ENCODE data around the gene KIR3DL1.
A peak's percentile ranks its signal among the peaks of the same experiment; 100 is the strongest.
"Not testable (repeated sequence)": the region's sequence is repeated elsewhere in the genome, so short reads cannot be mapped to it uniquely, and the experiment has no call there.

Gene KIR3DL1

DNA sequence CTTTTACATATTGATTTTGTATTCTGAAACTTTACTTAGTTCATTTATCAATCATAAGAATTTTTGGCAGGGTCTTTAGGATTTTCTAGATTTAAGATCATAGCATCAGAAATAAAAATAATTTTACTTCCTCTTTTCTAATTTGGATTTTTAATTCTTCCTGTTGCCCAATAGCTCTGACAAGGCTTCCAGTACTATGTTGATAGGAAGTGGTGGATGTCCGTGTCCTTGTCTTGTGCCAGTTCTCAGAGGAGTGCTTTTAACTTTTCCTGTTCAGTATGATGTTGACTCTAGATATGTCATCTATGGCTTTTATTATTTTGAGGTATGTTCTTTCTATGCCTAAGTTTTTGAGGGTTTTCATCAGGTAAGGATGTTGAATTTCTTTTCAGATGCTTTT is 20.5 kb upstream of the KIR3DL1 start:
- Mint-ChIP-seq H3K27ac (no peak overlapping the region), H3K9me3 (peaks cover 10% of the 10 kb centered on the region), H3K4me3 (no peak overlapping the region), H3K27me3 (peaks cover 47% of the 10 kb centered on the region), H3K4me1 (peaks cover 11% of the 10 kb centered on the region), H3K36me3 (no peaks in the 10 kb centered on the region)
- ATAC-seq = no peak

DNA sequence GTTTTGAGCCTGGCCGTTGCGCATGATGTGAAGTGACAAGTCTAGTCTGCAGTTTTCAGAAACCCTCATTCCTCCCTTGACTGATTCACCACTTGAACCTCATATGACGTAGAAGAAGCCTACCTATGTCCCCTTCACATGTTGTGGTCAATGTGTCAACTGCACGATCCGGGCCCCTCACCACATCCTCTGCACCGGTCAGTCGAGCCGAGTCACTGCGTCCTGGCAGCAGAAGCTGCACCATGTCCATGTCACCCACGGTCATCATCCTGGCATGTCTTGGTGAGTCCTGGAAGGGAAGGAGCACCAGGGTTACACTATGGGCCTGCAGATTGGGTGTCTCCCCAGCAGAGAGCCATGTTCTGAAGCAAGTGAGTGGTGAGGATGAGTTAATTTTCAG is 12.9 kb upstream of the KIR3DL1 start, which contains the start of gene KIR2DL4:
TSS of gene KIR2DL4 (plus strand) at position 201 of the 400 bp plus-strand sequence. CDS start at position 243, 42 bp downstream.
- Mint-ChIP-seq H3K4me1 (no peaks in the 10 kb centered on the region), H3K27ac (no peak within 1 kb of the TSS), H3K27me3 (peaks cover 45% of the 10 kb centered on the region), H3K36me3 (no peaks in the 10 kb centered on the region), H3K4me3 (no peak within 1 kb of the TSS), H3K9me3 (peaks cover 12% of the 10 kb centered on the region)
- no peak for ATAC-seq

DNA sequence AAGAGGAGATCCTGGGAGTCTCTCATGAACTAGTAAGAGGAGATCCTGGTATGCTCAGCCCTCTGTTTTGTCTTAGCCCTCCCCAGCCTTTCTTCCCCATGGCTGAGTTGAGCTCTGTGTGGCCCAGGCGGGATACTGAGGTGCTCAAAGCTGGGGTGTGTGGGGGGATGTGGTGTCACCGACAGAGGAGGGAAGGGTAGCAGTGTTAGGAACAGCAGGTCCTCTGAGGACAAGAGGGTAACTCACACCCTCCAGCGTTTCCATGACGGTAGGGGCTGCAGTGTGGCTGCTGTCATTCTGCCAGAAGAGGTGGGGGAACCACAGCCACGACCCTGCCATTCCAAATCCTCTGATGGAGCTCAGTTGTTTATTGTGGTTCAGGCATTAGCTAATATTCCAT is 12.2 kb upstream of the KIR3DL1 start:
- peak; percentile 31 for ATAC-seq
- H3K4me1 Mint-ChIP-seq = no peaks in the 10 kb centered on the region
- H3K27ac Mint-ChIP-seq = no peak overlapping the region
- H3K27me3 Mint-ChIP-seq = peaks cover 39% of the 10 kb centered on the region
- H3K9me3 Mint-ChIP-seq = peaks cover 13% of the 10 kb centered on the region
- no peaks in the 10 kb centered on the region for H3K36me3 Mint-ChIP-seq
- H3K4me3 Mint-ChIP-seq = no peak overlapping the region

DNA sequence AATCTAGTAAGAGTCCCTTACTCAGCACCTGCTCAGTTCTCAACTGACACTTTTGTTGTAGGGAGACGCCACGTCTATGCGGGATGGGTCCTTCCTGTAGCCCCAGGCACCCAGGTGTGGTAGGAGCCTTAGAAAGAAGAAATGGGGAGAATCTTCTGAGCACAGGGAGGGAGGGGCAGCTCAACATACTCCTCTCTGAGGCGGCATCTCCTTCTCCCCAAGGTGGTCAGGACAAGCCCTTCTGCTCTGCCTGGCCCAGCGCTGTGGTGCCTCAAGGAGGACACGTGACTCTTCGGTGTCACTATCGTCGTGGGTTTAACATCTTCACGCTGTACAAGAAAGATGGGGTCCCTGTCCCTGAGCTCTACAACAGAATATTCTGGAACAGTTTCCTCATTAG is 11.7 kb upstream of the KIR3DL1 start:
- Mint-ChIP-seq H3K4me3 (no peak overlapping the region), H3K27ac (no peak overlapping the region)

DNA sequence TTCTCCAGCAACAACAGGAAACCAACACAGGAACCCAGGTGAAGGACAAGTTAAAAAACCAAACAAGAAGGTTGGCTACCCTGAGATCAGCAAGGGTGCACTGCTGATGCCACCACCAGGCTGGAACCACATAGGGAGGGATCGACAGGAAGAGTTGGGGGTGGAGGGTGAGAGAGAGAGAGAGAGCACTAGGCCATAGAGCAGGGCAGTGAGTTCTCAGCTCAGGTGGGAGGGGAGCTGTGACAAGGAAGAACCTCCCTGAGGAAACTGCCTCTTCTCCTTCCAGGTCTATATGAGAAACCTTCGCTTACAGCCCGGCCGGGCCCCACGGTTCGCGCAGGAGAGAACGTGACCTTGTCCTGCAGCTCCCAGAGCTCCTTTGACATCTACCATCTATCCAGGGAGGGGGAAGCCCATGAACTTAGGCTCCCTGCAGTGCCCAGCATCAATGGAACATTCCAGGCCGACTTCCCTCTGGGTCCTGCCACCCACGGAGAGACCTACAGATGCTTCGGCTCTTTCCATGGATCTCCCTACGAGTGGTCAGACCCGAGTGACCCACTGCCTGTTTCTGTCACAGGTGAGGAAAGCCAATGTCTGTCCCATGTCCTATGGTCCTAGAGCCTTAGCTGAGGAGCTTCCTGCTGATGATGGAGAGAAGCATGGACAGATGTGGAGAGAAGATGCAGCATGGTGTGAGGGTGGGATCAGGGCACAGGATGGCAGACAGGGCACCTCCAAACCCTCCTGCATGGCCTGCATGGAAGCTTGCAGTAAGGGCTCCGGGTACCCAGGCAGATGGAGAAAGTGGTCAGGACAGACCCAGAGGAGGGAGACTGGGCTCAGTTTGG is 10.4 kb upstream of the KIR3DL1 start:
- no peak overlapping the region for H3K27ac Mint-ChIP-seq
- H3K4me3 Mint-ChIP-seq = no peak overlapping the region
- no peaks in the 10 kb centered on the region for H3K36me3 Mint-ChIP-seq
- no peaks in the 10 kb centered on the region for H3K4me1 Mint-ChIP-seq
- no peak for ATAC-seq
- peaks cover 16% of the 10 kb centered on the region for H3K9me3 Mint-ChIP-seq
- H3K27me3 Mint-ChIP-seq = peaks cover 46% of the 10 kb centered on the region

More for the DNA sequence above, 11.7 kb upstream of the KIR3DL1 start:
- Mint-ChIP-seq H3K9me3 (peaks cover 12% of the 10 kb centered on the region), H3K4me1 (no peaks in the 10 kb centered on the region), H3K27me3 (peaks cover 39% of the 10 kb centered on the region), H3K36me3 (no peaks in the 10 kb centered on the region)
- no peak for ATAC-seq

DNA sequence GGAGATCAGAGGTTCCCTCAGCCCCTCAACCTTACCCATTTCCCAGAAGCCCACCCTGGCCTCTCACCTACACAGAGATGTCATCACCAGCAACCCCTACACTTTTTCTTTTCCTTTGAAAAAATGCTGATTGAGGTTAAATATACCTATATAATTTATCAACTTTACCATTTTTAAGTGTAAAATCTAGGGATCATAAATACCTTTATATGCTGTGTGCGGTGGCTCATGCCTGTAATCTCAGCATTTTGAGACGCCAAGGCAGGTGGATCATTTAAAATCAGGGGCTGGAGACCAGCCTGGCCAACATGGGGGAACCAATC is 9.8 kb upstream of the KIR3DL1 start:
- Mint-ChIP-seq H3K9me3 (peaks cover 12% of the 10 kb centered on the region), H3K4me1 (no peaks in the 10 kb centered on the region), H3K36me3 (no peaks in the 10 kb centered on the region), H3K27me3 (peaks cover 48% of the 10 kb centered on the region), H3K27ac (no peak overlapping the region), H3K4me3 (no peak overlapping the region)
- ATAC-seq = no peak

DNA sequence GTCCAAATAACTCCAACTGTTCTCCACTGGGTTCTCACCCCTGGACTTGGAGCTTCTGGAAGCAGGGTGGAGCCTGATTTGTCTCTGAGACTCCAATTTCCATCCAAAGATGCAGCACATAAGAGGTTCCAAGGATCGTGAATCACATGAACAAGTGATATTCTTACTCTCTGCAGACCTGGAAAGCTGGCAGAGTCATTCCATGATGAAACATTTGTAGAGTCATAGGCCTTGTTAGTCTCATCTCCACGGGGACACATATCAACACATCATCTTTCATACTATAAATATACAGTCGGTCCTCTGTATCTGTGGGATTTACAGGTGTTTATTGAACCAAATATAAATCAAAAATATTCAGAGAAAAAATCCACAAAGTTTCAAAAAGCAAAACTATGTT is 1.7 kb upstream of the KIR3DL1 start:
- H3K36me3 Mint-ChIP-seq, H3K27ac Mint-ChIP-seq, H3K4me1 Mint-ChIP-seq, H3K4me3 Mint-ChIP-seq, ATAC-seq: not testable (repeated sequence)
- peaks cover 37% of the 10 kb centered on the region for H3K27me3 Mint-ChIP-seq
- H3K9me3 Mint-ChIP-seq = peaks cover 12% of the 10 kb centered on the region

DNA sequence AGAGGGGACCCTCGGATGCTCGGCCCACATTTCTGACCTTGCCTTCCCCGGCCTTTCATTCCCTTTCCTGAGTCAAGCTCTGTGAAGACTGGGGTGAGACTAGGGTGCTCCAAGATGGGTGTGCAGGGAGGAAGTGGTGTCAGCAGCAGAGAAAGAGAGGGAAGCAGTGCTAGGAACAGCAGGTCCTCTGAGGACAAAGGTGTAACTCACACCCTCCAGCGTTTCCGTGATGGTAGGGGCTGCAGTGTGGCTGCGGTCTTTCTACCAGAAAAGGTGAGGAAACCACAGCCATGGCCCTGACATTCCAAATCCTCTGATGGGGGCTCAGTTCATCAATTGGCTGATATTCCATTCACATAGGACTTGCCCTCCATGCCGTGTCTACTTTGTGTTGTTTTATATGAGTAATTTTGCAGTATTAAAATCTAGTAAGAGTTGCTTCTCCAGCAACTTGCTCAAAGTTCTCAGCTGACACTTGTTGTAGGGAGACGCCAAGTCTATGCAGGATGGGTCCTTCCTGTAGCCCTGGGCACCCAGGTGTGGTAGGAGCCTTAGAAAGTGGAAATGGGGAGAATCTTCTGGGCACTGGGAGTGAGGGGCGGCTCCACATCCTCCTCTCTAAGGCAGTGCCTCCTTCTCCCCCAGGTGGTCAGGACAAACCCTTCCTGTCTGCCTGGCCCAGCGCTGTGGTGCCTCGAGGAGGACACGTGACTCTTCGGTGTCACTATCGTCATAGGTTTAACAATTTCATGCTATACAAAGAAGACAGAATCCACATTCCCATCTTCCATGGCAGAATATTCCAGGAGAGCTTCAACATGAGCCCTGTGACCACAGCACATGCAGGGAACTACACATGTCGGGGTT is 1.6 kb downstream of the KIR3DL1 start:
- Mint-ChIP-seq H3K4me1 (no peaks in the 10 kb centered on the region), H3K36me3 (no peaks in the 10 kb centered on the region), H3K27me3 (peaks cover 31% of the 10 kb centered on the region), H3K9me3 (no peaks in the 10 kb centered on the region), H3K4me3 (no peak overlapping the region), H3K27ac (no peak overlapping the region)
- no peak for ATAC-seq

DNA sequence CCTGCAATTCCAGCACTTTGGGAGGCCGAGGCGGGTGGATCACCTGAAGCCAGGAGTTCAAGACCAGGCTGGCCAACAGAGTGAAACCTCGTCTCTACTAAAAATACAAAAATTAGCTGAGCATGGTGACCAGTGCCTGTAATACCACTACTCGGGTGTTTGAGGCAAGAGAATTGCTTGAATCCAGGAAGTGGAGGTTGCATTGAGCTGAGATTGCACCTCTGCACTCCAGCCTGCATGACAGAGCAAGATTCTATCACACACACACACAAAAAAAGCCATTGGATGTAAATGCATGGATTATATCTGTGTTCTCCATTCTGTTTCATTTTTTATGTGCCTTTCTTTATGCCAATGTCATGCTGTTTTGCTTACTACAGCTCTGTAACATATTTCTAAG is 8.1 kb downstream of the KIR3DL1 start:
- H3K36me3 Mint-ChIP-seq, H3K4me1 Mint-ChIP-seq, H3K27ac Mint-ChIP-seq, H3K4me3 Mint-ChIP-seq, H3K9me3 Mint-ChIP-seq, ATAC-seq: not testable (repeated sequence)
- peaks cover 19% of the 10 kb centered on the region for H3K27me3 Mint-ChIP-seq

DNA sequence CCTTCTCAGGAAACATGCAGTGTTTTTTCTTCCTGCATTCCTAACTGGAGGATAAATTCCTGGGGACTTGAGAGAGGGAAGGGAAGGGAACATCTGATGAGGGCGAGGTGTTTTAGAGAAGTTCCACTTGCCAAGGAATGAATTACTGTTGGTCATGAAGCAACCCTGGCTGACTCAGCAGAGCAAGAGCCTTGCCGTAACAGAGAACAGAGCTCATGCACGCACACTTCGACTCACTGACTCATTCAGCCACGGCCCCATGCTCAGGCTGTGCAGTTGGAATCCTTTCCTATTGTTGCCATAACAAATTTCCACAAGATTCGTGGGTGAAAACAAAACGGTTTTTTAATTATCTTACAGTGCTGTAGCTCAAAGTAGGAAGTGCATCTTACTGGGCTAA is 9.1 kb downstream of the KIR3DL1 start:
- not testable (repeated sequence) for H3K4me1 Mint-ChIP-seq, H3K36me3 Mint-ChIP-seq, ATAC-seq, H3K9me3 Mint-ChIP-seq, H3K4me3 Mint-ChIP-seq, H3K27ac Mint-ChIP-seq
- H3K27me3 Mint-ChIP-seq = peaks cover 15% of the 10 kb centered on the region

DNA sequence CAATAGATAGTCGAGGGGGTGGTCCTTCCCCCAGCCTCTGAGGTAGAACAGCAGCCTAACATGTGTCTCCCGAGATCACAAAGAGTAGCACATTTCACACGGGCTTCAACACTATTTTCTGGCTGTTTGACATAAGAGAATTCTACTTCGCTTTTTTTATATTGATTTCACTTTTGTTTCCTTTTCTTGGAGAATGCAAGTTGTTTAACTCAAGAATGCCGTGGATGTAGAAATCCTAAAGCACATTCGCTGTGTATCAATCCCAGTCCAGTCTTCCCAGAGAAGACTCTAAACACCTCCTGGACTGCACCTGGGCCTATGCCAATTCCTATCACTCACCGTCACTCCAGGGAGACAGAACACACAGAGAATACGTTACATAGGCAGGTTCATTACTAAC is 11.8 kb downstream of the KIR3DL1 start:
- H3K9me3 Mint-ChIP-seq, ATAC-seq, H3K27ac Mint-ChIP-seq, H3K4me1 Mint-ChIP-seq, H3K36me3 Mint-ChIP-seq, H3K4me3 Mint-ChIP-seq: not testable (repeated sequence)
- H3K27me3 Mint-ChIP-seq = peaks cover 15% of the 10 kb centered on the region

DNA sequence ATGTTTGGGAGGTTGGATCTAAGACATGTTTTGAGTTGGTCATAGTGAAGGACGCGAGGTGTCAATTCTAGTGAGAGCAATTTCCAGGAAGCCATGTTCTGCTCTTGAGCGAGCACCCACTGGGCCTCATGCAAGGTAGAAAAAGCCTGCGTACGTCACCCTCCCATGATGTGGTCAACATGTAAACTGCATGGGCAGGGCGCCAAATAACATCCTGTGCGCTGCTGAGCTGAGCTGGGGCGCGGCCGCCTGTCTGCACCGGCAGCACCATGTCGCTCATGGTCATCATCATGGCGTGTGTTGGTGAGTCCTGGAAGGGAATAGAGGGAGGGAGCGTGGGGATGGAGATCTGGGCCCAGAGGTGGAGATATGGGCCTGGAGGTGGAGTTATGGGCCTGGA is 16.2 kb downstream of the KIR3DL1 start, which contains the start of gene KIR2DS4:
TSS of gene KIR2DS4 (plus strand) at position 181 of the 400 bp plus-strand sequence.
- H3K4me1 Mint-ChIP-seq, H3K4me3 Mint-ChIP-seq, H3K9me3 Mint-ChIP-seq, H3K36me3 Mint-ChIP-seq, H3K27ac Mint-ChIP-seq, ATAC-seq: not testable (repeated sequence)
- peaks cover 29% of the 10 kb centered on the region for H3K27me3 Mint-ChIP-seq

DNA sequence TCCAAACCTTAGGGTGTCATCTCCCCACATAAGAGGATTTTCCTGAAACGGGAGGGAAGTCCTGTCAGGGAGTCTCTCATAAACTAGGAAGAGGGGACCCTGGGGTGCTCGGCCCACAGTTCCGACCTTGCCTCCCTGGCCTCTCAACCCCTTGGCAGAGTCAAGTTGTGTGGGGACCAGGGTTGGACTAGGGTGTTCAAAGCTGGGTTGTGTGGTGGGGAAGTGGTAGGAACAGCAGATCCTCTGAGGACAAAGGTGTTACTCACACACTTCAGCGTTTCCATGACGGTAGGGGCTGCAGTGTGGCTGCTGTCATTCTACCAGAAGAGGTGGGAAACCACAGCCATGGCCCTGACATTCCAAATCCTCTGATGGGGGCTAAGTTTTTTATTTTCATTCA is 18.9 kb downstream of the KIR3DL1 start:
- H3K4me1 Mint-ChIP-seq, H3K27ac Mint-ChIP-seq, H3K36me3 Mint-ChIP-seq, ATAC-seq, H3K4me3 Mint-ChIP-seq: not testable (repeated sequence)
- H3K27me3 Mint-ChIP-seq = peaks cover 36% of the 10 kb centered on the region
- H3K9me3 Mint-ChIP-seq = peaks cover 13% of the 10 kb centered on the region

DNA sequence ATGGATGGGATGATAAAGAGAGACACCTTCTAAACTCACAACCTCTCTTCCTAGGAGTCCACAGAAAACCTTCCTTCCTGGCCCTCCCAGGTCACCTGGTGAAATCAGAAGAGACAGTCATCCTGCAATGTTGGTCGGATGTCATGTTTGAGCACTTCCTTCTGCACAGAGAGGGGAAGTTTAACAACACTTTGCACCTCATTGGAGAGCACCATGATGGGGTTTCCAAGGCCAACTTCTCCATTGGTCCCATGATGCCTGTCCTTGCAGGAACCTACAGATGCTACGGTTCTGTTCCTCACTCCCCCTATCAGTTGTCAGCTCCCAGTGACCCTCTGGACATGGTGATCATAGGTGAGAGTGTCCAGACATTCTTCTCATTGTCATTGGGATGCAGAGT is 21.3 kb downstream of the KIR3DL1 start:
- not testable (repeated sequence) for H3K4me3 Mint-ChIP-seq, H3K36me3 Mint-ChIP-seq, ATAC-seq, H3K27ac Mint-ChIP-seq, H3K4me1 Mint-ChIP-seq
- Mint-ChIP-seq H3K27me3 (peaks cover 29% of the 10 kb centered on the region), H3K9me3 (peaks cover 12% of the 10 kb centered on the region)

DNA sequence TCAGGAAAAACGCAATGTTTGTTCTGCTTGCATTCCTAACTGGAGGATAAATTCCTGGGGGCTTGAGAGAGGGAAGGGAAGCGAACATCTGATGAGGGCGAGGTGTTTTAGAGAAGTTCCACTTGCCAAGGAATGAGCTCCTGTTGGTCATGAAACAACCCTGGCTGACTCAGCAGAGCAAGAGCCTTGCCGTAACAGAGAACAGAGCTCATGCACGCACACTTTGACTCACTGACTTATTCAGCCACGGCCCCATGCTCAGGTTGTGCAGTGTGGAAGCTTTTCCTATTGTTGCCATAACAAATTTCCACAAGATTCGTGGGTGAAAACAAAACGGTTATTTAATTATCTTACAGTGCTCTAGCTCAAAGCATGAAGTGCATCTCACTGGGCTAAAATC is 26.9 kb downstream of the KIR3DL1 start:
- H3K4me1 Mint-ChIP-seq, H3K9me3 Mint-ChIP-seq, H3K36me3 Mint-ChIP-seq, H3K4me3 Mint-ChIP-seq, H3K27ac Mint-ChIP-seq, ATAC-seq: not testable (repeated sequence)
- H3K27me3 Mint-ChIP-seq = peaks cover 19% of the 10 kb centered on the region

All from stimulated activated memory B cell treated with anti-CD40 and anti-IgM and Interleukin-4, amounts not matched to agents 10 μg/mL and 1 μg/mL and 100 μg/mL, for 72 hours (primary cell).